Measurements from ENCODE around the gene TCAIM. TPM values are rescaled to one million over a fixed set of nuclear protein-coding genes. Genes with fewer than 3 reads are reported as not detected.

TCAIM gene
- total and polyA plus RNA-seq, 2 experiments from 2014 or later, result 20.7 to 36.3 TPM

GRCh38 chr3:44430466-44430865 lies 91.9 kb downstream of the TCAIM start:
- Histone ChIP-seq H3K27ac (no peak overlapping the region), H3K4me2 (no peak overlapping the region), H2AFZ (no peak overlapping the region), H3K27me3 (no peaks in the 10 kb centered on the region), H3K36me3 (replicated peaks; ENCODE audit: insufficient read depth, low read depth) (no peaks in the 10 kb centered on the region), H3K4me3 (no peak overlapping the region), H3K4me1 (ENCODE audit: insufficient read depth) (no peaks in the 10 kb centered on the region), H3K9me3 (ENCODE audit: low read depth) (no peaks in the 10 kb centered on the region), H3K79me2 (no peaks in the 10 kb centered on the region), H4K20me1 (ENCODE audit: insufficient read depth, poor library complexity, severe bottlenecking) (no peaks in the 10 kb centered on the region), H3K9me2 (replicated peaks; ENCODE audit: insufficient read depth) (no peaks in the 10 kb centered on the region)
- WGBS (ENCODE audit: low lambda C conversion rate, missing lambda C conversion rate), result 83% methylated on average over 4 of the region's 4 CpGs
- TF ChIP-seq EZH2 (IDR thresholded peaks at IDR 0.05; ENCODE audit: borderline replicate concordance) (no peak), EZH2phosphoT487 (IDR thresholded peaks at IDR 0.05; ENCODE audit: low read depth, severe bottlenecking, unreplicated experiment) (no peak)
- TF ChIP-seq, protein P1, sequence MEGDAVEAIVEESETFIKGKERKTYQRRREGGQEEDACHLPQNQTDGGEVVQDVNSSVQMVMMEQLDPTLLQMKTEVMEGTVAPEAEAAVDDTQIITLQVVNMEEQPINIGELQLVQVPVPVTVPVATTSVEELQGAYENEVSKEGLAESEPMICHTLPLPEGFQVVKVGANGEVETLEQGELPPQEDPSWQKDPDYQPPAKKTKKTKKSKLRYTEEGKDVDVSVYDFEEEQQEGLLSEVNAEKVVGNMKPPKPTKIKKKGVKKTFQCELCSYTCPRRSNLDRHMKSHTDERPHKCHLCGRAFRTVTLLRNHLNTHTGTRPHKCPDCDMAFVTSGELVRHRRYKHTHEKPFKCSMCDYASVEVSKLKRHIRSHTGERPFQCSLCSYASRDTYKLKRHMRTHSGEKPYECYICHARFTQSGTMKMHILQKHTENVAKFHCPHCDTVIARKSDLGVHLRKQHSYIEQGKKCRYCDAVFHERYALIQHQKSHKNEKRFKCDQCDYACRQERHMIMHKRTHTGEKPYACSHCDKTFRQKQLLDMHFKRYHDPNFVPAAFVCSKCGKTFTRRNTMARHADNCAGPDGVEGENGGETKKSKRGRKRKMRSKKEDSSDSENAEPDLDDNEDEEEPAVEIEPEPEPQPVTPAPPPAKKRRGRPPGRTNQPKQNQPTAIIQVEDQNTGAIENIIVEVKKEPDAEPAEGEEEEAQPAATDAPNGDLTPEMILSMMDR (IDR thresholded peaks at IDR 0.05; ENCODE audit: poor library complexity), result no peak
- no peak for DNase-seq (ENCODE audit: low spot score)

DNA sequence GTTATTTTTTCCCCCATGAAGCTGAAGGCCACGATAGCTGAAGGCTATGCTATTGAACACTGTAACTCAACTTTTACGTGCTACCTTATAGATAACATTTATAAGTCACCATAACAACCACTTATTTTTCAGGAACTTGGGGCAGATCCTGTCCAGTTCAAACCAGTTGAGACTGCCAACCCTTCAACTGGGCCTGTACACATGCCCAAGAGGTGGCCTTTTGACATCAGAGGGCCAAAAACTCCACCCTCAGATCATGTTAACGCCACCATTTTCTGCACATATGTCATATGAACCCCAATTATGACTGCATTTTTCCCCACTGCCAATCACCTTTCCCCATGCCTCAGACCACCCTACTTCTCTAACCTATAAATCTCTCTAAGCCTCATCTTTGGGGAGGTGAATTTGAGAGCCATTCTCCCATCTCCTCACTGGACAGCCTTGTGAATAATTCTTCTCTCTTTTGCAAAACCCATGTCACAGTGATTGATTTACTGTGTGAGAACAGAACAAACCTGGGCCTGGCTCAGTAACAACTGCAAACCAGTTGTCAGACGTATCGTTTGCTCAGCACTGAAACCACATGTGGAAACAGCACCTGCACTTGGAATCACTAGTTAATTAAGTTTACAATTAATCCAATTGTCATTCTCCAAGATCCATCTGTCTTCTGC lies 96.4 kb downstream of the TCAIM start:
- H3K36me3 ChIP-seq (replicated peaks; ENCODE audit: insufficient read depth, low read depth), result no peaks in the 10 kb centered on the region
- TF ChIP-seq EZH2 (IDR thresholded peaks at IDR 0.05; ENCODE audit: borderline replicate concordance), result no peak
- no peak for TF ChIP-seq EZH2phosphoT487 (IDR thresholded peaks at IDR 0.05; ENCODE audit: low read depth, severe bottlenecking, unreplicated experiment)
- TF ChIP-seq, protein P1 (IDR thresholded peaks at IDR 0.05; ENCODE audit: poor library complexity), result no peak
- H3K9me3 ChIP-seq (ENCODE audit: low read depth), result no peaks in the 10 kb centered on the region
- no peaks in the 10 kb centered on the region for H4K20me1 ChIP-seq (ENCODE audit: insufficient read depth, poor library complexity, severe bottlenecking)
- no peaks in the 10 kb centered on the region for H3K79me2 ChIP-seq
- H2AFZ ChIP-seq, result no peak overlapping the region
- H3K4me1 ChIP-seq (ENCODE audit: insufficient read depth), result peaks cover 5% of the 10 kb centered on the region
- H3K27ac ChIP-seq, result no peak overlapping the region
- WGBS (ENCODE audit: low lambda C conversion rate, missing lambda C conversion rate), result 79% methylated on average over 5 of the region's 5 CpGs
- DNase-seq (ENCODE audit: low spot score), result no peak
- no peak overlapping the region for H3K4me3 ChIP-seq
- no peaks in the 10 kb centered on the region for H3K27me3 ChIP-seq
- H3K9me2 ChIP-seq (replicated peaks; ENCODE audit: insufficient read depth), result no peaks in the 10 kb centered on the region
- no peak overlapping the region for H3K4me2 ChIP-seq

DNA sequence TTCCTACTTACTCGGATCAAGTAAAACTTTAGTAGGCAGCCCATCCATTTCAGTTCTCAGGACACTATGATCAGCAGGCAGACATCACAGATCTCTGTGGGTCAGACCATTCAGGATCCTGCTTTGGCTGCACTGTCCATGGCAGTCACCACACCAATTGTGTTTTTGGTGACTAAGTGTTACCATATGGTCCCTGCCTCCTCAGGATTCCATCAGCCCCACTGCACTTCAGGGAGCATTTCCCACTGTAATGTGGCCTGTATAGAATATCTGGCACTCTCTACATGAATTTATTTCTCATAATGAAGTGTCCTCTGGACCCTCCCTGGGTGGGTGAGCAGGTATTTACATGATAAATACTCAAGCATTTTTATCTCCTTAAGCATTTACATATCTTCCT lies 97.6 kb downstream of the TCAIM start:
- Histone ChIP-seq H3K4me1 (ENCODE audit: insufficient read depth) (peaks cover 12% of the 10 kb centered on the region), H3K79me2 (no peaks in the 10 kb centered on the region), H3K36me3 (replicated peaks; ENCODE audit: insufficient read depth, low read depth) (no peaks in the 10 kb centered on the region), H3K9me2 (replicated peaks; ENCODE audit: insufficient read depth) (no peaks in the 10 kb centered on the region), H3K27ac (no peak overlapping the region), H2AFZ (no peak overlapping the region), H3K4me2 (no peak overlapping the region), H4K20me1 (ENCODE audit: insufficient read depth, poor library complexity, severe bottlenecking) (no peaks in the 10 kb centered on the region), H3K4me3 (no peak overlapping the region), H3K27me3 (no peaks in the 10 kb centered on the region), H3K9me3 (ENCODE audit: low read depth) (no peaks in the 10 kb centered on the region)
- WGBS (ENCODE audit: low lambda C conversion rate, missing lambda C conversion rate), result 96% methylated on average over 1 of the region's 1 CpG
- no peak for DNase-seq (ENCODE audit: low spot score)
- TF ChIP-seq EZH2 (IDR thresholded peaks at IDR 0.05; ENCODE audit: borderline replicate concordance) (no peak), EZH2phosphoT487 (IDR thresholded peaks at IDR 0.05; ENCODE audit: low read depth, severe bottlenecking, unreplicated experiment) (no peak)
- TF ChIP-seq, protein P1 (IDR thresholded peaks at IDR 0.05; ENCODE audit: poor library complexity), result no peak

Data from hepatocyte (in vitro differentiated cells).